GM19468 (cell line): ENCODE results near the gene ITPR1.

Source experiments
- ATAC-seq: cut with Tn5 transposase; IDR thresholded peaks from one replicate; pipeline ENCODE4 v1.9.1; 2021; ENCODE audit warnings: mild to moderate bottlenecking, moderate library complexity, moderate number of reproducible peaks; ENCODE audit not compliant: unreplicated experiment; ENCODE audit errors: extremely low read depth

The ITPR1 gene

DNA sequence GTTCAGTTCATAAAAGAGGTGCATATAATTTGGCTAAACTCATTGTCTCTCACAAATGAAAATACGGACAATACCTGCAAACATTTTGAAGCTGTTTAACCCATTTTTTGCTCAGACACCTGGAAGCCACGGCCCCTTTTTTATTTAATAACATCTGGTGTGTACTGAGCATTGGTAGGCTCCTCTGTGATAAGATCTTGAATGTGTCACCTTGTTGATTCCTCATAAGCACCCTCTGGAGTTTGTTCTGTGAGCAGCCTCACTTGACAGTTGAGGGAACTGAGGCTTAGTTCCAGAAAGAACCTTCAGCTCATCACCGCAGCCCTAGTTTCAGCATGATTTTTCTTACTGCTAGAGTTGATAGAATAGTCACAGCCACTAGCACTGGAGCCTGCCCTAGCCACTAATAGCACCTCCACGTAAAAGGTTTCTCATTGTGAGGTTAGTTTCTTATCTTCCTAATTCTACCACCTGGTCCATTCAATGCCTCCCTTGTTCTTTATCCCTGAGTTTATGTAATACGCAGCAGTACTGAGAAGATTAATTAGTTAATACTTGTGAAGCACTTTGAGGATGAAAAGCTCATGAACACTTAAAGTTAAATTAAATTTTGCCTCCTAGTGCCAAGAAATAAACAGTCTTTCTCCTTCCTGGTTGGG is 71.9 kb downstream of the ITPR1 start:
- ATAC-seq: no peak

DNA sequence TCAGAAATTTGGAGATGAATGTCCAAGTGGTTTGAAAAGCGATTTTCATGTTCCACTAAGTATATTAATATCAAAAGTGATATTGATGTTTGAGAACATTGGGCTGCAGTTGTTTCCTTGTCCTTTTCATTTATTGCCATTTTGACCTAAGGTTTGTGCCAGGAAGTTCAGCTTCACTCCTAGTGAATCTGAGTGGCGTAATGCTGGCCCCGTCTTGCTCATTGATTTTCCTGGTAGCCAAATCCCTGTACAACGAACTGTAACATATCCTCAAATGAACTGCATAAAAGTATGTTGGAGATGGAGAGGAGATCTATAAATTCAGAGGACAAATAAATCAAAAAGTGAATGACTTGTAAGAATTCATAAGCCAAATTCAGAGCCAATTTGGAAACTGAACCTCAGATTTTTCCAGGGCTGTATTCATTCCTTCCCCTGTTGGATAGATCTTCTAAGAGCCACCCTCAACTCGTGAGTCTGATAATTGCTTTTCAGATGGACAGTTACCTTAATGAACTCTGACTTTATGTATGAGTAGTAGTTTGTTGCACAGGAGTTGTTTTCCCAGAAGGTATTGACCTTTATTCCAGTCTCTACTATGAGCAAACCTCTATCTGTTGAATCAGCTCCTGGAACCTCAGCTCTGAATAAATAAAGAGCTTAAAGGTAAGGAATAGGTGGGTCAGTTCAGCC is 72.8 kb downstream of the ITPR1 start:
- ATAC-seq: no peak

DNA sequence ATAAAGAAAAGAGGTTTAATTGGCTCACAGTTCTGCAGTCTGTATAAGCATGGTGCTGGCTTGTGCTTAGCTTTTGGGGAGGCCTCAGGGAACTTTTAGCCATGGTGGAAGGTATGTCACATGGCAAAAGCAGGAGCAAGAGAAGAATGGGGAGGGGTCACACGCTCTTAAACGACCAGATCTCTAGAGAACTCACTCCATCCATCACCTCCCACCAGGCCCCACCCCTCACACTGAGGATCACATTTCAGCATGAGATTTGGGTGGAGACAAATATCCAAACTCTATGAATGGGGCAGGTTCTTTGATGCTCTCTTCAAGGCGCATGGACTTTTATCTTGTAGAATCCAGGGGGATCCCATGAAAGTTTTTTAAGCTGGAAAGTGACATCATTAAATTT is 75.7 kb downstream of the ITPR1 start:
- ATAC-seq: no peak

DNA sequence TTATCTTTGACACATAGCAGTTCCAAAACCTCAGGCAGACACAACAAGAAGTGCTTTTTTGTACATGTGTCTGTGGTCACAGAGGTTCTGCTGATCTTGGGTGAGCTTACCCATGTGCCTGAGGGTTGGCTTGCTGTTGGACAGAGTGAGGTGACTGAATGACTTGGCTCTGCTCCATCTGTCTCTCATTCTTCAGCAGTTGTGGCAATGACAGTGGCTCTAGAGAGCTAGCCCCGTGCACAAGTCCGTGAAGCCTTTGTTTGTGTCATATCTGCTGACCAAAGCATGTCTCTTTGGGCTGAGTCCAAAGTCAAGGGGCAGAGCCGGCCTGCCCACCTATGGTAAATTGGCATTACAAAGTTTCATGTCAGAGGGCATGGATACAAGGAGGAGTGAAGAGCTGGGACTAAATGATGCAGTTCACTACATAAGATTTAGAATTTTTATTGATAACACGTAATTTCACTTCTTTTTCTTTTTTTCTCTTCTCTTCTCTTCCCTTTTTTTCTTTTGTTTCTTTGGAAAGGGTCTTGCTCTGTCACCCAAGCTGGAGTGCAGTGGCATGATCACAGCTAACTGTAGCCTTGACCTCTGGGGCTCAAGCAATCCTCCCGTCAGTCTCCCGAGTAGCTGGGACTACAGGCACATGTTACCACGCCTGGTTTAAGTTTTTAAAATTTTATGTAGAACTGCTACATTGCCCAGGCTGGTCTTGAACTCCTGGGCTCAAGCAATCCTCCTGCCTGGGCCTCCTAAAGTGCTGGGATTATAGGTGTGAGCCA is 77.9 kb downstream of the ITPR1 start:
- no peak for ATAC-seq

DNA sequence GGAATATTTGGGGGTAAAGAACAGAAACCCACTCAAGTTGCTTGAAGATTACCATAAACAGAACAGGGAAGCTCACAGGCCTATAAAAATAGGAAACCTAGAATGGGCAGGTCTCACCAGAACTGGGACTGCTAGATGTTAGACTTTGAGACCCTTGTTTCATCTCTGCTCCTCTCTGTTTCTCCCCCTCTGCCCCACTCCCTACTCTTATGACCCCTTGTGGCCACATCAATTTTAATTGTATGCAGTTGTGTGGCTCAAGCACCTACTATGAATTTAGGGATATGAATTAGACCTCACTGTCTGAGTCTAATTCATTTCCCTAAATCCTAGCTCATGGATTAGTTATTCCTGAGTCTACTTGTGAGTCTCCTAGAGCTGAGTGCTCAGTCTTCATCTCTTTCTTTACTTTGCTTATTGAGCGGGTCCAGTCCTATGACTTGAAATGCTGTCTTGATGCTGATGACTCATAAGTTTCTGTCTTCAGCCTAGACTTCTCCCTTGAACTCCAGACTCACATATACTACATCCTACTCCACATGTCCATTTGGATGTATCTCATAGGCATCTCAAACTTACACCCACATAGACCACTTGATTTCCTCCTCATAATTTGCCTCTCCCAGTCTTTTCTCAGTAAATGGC is 78.7 kb downstream of the ITPR1 start:
- no peak for ATAC-seq

DNA sequence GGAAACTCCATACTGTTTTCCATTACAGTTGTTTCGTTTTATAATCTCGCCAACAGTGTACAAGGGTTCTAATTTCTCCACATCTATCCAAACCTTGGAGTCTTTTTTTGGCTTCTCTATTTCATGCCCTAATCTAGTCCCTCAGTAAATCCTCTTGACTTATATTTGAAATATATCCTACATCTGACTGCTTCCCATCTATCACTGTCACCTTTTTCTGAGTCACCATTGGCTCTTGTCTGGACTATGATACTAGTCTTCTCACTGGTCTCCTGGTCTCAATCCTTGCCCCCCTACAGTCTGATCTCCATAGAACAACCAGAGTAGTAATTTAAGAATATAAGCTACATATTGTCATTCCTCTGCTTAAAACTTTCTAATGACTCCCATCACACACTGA is 80.0 kb downstream of the ITPR1 start:
- ATAC-seq: no peak

DNA sequence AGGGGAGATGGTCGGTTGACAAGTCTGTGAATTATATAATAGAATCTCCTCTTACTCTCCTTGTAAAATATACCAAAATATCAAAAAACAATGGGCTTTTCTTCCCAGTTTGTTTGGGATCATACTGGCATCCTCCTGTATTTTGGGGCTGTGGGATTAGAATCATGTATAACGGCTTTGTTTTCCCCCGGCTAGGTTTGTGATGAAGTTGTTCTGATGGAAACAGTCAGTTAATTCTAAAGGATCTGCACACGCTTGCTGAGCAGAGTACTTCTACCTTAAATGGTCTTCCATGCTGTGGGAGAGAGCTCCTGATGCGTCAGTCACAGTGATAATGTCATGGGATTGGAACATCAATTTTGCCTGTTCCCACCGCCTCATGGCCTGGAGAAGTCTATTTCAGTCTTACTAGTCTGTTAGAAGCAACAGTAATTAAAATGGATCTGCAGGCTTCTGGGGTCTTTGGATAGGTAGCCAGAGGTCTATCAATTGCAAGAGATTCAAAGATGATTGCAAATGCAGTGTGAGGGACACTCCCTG is 81.3 kb downstream of the ITPR1 start:
- ATAC-seq: no peak

DNA sequence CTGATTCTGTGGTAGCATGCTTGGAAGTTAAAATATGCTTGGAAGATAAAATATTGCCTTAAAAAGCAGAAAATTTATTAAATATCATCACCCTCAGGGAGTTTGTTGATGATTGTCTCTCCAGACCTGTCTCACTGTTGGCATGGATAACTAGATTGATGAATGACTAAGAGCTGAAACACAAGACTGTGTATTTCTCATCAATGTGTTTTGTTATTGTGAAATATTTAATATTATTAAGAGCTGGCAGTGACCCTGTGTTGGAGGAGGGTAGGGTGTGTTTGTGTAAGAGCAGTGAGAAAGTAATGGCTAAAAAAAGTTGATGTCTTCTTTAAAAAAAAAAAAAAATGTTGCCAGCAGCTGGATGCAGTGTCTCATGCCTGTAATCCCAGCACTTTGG is 82.2 kb downstream of the ITPR1 start:
- no peak for ATAC-seq

DNA sequence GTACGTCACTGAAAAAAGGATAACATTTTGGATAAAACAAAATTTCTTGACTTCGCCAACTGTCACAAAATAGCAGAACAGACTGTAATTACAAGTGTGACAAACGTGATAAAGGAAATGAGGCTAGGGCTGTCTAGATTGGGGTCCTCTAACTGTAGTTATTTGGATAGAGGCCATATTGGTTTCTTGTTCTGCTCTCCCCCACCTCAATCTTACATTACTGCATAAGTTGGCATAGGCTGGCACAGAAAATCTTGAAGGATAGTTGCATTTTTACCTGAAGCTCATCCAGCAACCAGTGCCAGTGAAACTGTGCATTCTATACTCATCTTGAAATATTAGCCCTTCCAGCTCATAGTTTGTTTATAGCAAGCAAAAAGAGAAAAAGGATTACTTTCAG is 84.6 kb downstream of the ITPR1 start:
- ATAC-seq: no peak

DNA sequence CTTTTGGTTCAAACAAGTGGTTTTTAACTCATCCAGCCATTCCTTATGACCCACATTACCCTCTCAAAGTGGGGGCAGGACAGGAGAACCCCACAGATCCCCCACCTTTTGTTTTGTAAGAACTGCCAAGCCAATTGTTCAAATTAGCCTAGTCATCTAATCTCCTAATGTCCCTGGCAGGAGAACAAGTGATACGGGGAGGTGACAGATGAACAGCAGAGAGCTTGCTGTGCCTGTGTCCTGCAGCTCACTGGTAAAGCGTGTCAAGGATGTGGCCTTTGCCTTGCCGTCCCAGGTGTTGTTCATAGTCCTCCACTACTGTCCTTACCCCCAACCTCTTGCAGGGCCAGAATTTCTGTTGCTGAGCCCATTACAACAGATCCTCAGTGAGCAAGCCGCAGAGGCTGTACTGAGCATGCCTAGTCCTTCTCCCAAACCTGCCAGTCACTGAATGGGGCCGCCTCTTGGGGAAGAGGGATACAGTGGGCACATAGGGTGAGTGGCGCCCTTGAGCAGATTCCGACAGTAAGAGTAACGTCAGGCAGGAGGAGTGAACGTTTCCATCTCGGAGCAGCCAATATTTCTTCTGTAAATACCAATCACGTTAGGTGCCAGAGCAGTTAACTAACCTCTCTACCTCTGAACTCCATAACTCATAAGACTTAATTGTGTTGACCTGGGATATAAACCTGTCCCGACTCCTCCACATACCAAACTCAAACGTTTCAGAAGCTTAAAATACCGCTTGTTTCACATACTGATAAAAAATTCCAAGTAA is 87.4 kb downstream of the ITPR1 start:
- ATAC-seq: no peak

DNA sequence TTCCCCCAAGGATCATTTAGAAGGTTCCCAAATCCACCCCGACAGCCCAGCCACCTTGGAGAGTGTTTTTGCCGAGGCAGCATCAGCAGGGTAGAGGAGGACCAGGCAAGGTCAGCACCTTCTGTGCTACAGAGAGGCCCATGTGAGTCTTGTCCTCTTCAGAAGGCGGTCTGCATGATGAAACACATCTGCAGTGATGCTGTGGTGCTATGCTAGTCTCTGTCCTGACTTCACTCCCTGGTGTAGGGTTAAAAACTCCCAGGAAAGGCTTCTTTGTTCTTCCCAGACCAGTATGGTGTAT is 87.9 kb downstream of the ITPR1 start:
- ATAC-seq: no peak

DNA sequence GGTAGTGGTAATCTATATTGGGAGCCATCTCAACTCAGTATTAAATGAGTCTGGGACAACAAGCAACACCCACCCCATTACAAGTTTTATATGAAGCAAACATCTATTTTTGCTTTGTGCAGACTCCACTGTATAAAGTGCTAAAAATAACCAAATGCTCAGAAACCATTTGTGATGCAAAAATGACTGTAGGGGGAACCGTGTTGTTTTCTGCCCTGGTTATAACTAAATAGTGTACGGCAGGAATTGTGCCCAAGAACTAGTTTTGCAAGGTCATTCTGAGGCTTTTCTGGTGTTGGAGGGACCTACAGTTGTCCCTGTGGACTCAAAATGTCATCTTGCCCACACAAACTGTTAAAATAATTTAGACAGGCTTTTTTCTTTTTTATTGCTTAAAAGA is 88.3 kb downstream of the ITPR1 start:
- ATAC-seq: no peak

DNA sequence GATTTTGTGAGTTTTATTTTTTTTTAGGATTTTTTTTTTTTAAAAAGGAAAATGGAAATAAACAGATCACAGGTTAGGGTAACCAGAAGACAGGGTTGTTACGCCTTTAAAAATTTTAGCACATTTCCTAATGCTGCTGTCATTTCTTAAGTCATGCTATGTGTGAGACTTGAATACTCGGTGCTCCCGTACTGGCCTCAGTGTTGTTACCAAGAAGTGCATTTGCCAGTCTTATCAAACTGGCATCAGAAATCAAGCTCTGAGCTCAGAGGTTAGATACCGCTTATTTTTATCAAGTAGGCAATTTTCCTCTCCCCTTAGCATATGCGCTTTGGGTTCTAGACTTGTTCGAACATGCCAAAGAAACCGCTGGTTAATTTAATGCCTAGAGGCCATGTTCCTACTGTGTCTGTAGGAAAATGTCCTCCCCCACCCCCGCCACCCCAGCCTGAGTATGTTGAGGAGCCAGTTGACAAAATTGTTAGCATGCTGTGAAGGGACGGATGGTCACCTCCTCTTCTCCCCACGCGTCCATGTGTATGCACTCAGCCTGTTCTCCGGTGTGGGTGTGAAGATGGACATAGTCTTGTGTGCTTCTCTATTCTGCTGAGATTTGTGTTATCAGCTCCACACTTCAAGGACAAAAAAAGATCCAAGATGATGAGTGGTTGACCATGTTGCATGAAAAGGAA is 88.9 kb downstream of the ITPR1 start:
- no peak for ATAC-seq

DNA sequence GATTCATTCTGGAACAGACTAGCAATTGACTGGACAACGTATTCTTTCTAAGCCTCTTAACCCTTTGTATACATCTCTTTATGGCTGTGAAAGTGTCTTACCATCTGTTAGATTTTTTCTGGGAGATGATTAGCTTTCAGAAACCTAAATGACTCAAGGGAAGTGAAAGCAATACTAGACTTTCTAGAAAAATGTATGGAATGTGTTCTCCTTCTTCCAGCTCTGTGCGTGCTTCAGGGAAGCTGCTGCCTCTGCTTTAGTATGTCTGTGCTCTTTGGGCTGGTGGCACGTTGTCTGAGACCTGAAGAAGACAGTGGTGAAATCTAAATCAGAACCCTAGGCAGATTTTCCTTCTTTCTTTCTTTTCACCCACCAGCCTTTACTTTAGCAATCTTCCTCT is 89.5 kb downstream of the ITPR1 start:
- ATAC-seq: no peak

DNA sequence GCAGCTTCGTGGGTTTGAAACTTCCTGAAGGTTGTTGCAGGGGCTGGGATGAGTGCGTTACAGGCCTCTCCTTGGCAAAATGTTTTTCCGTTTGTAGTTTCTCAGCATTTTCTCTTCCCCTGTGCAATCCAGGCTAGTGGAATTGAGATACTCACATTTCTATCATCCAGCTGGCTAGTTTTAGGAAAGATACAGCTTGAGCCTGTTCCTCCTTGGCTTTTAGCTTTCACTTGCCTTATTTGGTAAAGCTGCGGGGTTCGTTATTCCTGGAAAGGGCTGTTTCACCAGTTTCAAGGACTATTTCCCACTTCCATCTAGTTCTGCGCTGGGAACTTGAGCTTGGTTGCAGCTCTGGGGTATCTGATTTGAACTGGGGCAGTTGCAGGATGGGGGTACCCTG is 90.3 kb downstream of the ITPR1 start:
- ATAC-seq: no peak

DNA sequence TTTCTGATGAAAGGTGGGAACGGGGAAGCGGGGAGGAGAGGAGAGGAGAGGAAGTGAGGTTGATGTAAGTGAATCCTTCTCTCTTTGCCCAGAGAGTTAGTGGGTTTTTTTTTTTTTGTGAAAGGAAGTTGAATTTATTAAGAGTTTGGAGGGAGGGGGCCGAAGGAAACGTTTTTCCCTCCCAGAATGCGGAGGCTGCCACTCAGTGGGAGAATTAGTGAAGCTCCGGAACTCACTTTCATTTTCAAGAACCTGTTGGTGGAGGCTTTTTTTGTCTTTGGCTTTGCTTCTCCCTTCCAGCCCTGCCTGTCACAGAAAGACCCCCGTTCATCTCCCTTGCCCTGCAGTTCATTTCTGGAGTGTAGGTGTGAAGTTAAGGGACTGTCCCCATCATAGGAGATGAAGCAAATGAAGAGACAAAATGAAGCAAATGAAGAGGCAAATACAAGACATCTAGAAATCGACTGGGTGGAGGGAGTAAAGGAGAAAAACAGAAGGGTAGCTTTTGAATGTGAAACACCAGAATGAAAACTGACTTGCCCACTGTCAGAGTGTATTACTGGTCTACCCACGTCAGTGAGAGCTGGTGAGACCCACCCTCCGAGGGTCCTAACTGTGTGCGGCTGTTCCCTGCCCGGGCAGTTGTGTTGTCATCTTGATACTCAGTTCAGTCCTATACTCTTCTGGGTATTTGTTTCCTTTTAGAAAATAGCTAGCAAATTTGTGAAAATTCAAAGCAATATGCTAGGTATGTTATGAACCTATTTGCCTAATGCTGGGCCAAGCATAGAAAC is 91.5 kb downstream of the ITPR1 start:
- peak; percentile 13 for ATAC-seq

DNA sequence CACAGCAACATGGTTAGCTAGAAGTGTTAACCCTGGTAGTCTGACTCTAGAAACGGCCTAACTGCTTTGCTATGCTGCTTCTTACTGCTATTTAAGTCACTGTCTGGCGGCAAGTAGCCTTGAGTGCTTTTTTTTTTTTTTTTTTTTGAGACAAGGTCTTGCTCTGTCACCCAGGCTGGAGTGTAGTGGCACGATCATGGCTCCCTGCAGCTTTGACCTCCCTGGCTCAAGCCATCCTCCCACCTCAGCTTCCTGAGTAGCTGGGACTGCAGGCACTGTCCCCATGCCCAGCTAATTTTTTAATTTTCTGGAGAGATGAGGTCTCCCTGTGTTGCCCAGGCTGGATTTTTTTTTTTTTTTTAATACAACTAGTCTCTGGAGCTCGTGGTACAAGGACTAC is 93.2 kb downstream of the ITPR1 start:
- no peak for ATAC-seq

DNA sequence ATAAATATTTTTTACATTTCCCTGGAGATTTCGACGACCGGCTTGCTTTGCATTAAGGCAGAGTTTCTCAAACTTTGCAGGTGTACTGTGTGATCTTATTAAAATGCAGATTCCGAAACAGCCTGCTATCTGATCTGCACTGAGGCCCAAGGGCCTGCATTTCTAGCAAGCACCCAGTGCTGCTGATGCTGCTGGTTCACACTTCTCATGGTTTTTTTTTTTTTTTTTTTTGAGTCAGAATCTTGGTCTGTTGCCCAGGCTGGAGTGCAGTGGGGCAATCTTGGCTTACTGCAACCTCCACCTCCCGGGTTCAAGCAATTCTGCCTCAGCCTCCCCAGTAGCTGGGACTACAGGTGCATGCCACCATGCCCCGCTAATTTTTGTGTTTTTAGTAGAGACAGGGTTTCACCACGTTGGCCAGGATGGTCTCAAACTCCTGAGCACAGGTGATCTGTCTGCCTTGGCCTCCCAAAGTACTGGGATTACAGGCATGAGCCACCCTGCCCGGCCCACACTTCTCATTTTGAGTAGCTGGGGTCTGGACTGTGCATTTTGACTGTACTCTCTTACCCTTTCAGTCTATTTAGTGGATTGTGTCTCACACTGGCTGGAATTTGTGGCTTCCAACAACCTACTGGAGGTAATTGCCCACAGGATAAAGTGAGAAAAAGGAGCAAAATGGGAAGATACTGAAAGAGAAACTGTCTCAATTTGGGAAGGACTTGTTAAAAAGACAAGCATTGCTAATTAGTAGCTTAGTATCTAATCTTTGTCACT is 94.1 kb downstream of the ITPR1 start:
- no peak for ATAC-seq
